NCI-H187 treated with DMSO at 0.1 percent for 48 hours (cell line): Measurements from ENCODE around the gene LRRC8E.

Source experiments
- DNase-seq: peaks from one replicate; lab custom pipeline; 2025; lab: John Stamatoyannopoulos, UW

The LRRC8E gene

GRCh38 chr19:7868326-7868670 lies 20.0 kb upstream of the LRRC8E start:
- DNase-seq, result no peak

- DNase-seq, result no peak
Observed at GRCh38 chr19:7868671-7869452, 19.4 kb upstream of the LRRC8E start.

- no peak for DNase-seq
Observed at GRCh38 chr19:7869453-7869909, 18.8 kb upstream of the LRRC8E start.

GRCh38 chr19:7869910-7870511 lies 18.3 kb upstream of the LRRC8E start:
- DNase-seq, result no peak

GRCh38 chr19:7870571-7871436 lies 17.5 kb upstream of the LRRC8E start:
- no peak for DNase-seq

- DNase-seq, result peak; percentile 60
Observed at GRCh38 chr19:7871437-7872305, 16.6 kb upstream of the LRRC8E start.

GRCh38 chr19:7872306-7873204 lies 15.8 kb upstream of the LRRC8E start:
- DNase-seq, result no peak

- DNase-seq, result no peak
Observed at GRCh38 chr19:7873304-7874075, 14.8 kb upstream of the LRRC8E start.

GRCh38 chr19:7874076-7874896 lies 14.0 kb upstream of the LRRC8E start, which contains the start of gene PRR36:
Gene PRR36, minus strand, starts transcription at chr19:7874390. Its CDS starts 701 bp downstream, at chr19:7873689.
- no peak for DNase-seq

- no peak for DNase-seq
Observed at GRCh38 chr19:7874897-7875273, 13.4 kb upstream of the LRRC8E start.

- DNase-seq, result no peak
Observed at GRCh38 chr19:7877249-7877836, 11.0 kb upstream of the LRRC8E start.

GRCh38 chr19:7879111-7879807 lies 9.1 kb upstream of the LRRC8E start:
- DNase-seq, result no peak

GRCh38 chr19:7879836-7880235 lies 8.5 kb upstream of the LRRC8E start:
- DNase-seq, result no peak

GRCh38 chr19:7881910-7882309 lies 6.4 kb upstream of the LRRC8E start:
- no peak for DNase-seq

GRCh38 chr19:7883105-7883504 lies 5.2 kb upstream of the LRRC8E start:
- no peak for DNase-seq

- DNase-seq, result no peak
Observed at GRCh38 chr19:7883796-7884570, 4.3 kb upstream of the LRRC8E start.

- DNase-seq, result no peak
Observed at GRCh38 chr19:7885818-7886217, 2.5 kb upstream of the LRRC8E start.
